ENCODE results near the gene EFCAB5.
A peak's percentile ranks its signal among the peaks of the same experiment; 100 is the strongest.

DNA sequence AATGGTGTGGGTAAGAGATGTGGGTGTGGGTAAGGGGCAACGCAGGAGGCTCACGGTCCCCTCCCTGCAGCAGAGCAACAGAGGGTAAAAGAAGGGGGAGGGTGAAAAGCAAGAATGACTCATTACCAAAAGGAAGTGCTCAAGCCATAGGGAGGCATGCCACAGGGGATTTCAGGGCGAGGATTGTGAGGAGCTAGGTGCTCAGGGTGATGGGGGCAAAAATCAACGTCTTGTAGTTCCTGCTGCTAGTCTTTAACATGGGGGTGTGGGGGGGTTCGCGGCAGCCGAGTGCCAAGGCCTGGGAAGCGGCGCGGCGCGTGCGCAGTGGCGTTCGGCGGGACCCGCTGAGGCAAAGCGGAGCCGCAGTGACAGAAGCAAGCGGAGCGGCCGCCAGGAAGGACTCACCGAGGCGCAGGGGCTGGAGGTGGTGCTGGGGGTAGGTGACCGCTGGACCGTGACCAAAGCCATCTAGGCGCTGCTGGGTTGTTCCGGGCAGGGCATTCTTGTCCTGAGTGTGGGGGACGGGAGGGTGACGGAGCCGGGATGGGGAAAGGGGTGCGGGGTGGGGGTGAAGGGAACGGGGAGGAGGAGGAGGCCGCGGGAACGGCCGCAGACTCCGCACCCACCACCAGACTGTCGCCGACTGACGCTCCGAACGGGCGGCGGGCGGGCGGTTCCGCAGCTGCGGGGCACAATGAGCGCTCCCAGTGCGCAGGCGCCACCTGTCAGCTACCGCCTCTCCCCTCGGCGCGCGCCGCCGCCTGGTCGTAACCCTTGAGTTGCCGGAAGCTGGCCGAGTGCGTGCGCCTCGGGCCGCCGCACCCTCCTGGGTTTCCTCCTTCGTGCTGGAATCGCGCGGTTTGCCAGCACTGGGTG is 11.7 kb upstream of the EFCAB5 start, which contains the start of gene SSH2:
- TF ChIP-seq, protein P1, sequence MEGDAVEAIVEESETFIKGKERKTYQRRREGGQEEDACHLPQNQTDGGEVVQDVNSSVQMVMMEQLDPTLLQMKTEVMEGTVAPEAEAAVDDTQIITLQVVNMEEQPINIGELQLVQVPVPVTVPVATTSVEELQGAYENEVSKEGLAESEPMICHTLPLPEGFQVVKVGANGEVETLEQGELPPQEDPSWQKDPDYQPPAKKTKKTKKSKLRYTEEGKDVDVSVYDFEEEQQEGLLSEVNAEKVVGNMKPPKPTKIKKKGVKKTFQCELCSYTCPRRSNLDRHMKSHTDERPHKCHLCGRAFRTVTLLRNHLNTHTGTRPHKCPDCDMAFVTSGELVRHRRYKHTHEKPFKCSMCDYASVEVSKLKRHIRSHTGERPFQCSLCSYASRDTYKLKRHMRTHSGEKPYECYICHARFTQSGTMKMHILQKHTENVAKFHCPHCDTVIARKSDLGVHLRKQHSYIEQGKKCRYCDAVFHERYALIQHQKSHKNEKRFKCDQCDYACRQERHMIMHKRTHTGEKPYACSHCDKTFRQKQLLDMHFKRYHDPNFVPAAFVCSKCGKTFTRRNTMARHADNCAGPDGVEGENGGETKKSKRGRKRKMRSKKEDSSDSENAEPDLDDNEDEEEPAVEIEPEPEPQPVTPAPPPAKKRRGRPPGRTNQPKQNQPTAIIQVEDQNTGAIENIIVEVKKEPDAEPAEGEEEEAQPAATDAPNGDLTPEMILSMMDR (IDR thresholded peaks at IDR 0.05): no peak
- TF ChIP-seq GATA2 (CRISPR knock-in tag; IDR thresholded peaks at IDR 0.05): no peak
- TF ChIP-seq RAD21 (IDR thresholded peaks at IDR 0.05; ENCODE audit: low read length): no peak
- TF ChIP-seq, protein P2, sequence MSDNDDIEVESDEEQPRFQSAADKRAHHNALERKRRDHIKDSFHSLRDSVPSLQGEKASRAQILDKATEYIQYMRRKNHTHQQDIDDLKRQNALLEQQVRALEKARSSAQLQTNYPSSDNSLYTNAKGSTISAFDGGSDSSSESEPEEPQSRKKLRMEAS (IDR thresholded peaks at IDR 0.05; ENCODE audit: low read depth): peak; percentile 63
- TF ChIP-seq MXI1 (IDR thresholded peaks at IDR 0.05; ENCODE audit: low read depth, low read length): peak; percentile 85
- TF ChIP-seq, protein P3, sequence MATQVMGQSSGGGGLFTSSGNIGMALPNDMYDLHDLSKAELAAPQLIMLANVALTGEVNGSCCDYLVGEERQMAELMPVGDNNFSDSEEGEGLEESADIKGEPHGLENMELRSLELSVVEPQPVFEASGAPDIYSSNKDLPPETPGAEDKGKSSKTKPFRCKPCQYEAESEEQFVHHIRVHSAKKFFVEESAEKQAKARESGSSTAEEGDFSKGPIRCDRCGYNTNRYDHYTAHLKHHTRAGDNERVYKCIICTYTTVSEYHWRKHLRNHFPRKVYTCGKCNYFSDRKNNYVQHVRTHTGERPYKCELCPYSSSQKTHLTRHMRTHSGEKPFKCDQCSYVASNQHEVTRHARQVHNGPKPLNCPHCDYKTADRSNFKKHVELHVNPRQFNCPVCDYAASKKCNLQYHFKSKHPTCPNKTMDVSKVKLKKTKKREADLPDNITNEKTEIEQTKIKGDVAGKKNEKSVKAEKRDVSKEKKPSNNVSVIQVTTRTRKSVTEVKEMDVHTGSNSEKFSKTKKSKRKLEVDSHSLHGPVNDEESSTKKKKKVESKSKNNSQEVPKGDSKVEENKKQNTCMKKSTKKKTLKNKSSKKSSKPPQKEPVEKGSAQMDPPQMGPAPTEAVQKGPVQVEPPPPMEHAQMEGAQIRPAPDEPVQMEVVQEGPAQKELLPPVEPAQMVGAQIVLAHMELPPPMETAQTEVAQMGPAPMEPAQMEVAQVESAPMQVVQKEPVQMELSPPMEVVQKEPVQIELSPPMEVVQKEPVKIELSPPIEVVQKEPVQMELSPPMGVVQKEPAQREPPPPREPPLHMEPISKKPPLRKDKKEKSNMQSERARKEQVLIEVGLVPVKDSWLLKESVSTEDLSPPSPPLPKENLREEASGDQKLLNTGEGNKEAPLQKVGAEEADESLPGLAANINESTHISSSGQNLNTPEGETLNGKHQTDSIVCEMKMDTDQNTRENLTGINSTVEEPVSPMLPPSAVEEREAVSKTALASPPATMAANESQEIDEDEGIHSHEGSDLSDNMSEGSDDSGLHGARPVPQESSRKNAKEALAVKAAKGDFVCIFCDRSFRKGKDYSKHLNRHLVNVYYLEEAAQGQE (IDR thresholded peaks at IDR 0.05; ENCODE audit: low read depth, low read length): no peak
- TF ChIP-seq TAF1 (IDR thresholded peaks at IDR 0.05; ENCODE audit: borderline replicate concordance, low read depth, low read length): no peak
